Upper lobe of left lung (tissue), 4 donors: ENCODE data around the gene VN1R5.

Source experiments
- POLR2A ChIP-seq, 4 donors: fragments of 450-650 bp; IDR thresholded peaks; one replicate each; pipeline ENCODE4 v1.5.1; 2016 to 2017; ENCODE audit warnings: antibody characterized with exemption in 4 of 4, mild to moderate bottlenecking in 2 of 4
- POLR2AphosphoS5 ChIP-seq, 2 donors: sonication (generic); formaldehyde crosslinking; IDR thresholded peaks; one replicate each; pipeline ENCODE4 v1.5.1; 2017; ENCODE audit warnings: antibody characterized with exemption in 2 of 2
- TF ChIP-seq, protein P1 (sequence below), 6 experiments: fragments of 450-650 bp in 4 of 6; fragments of 200-600 bp in 2 of 6; sonication (generic) in 2 of 6; IDR thresholded peaks; one replicate each; pipeline ENCODE4 v1.5.1; 2016 to 2019; ENCODE audit warnings: antibody characterized with exemption in 6 of 6

DNA sequence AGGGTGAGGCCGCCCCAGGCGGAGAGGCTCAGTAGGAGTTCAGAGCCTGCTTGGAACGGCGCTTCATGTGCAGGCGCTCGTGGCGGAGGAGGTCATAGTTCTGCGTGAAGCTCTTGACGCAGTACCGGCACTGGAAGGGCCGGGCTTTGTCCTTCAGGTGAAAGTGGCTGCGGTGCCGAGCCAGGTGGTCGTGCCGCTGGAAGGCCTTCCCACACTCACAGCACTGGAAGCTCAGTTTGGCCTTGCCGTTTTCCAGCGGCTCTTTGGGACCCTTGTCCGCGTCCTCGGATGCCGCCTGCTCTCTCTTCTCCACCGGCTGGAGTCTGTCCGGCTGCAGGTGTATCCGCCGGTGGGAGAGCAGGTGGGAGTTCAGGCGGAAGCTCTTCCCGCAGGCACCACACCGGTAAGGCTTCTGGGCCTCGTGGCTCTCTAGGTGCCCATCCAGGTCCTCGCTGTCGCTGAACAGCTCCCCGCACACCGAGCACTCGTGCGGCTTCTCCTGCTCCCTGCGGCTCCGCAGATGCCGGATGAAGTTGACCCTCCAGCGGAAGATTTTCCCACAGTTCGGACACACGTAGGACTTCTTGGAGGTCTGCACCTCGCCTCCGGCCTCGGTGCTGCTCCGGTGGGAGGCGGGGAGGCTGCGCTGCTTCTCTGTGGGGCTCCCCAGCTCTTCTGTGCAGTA, 44.8 kb downstream of the VN1R5 start:
- TF ChIP-seq, protein P1, sequence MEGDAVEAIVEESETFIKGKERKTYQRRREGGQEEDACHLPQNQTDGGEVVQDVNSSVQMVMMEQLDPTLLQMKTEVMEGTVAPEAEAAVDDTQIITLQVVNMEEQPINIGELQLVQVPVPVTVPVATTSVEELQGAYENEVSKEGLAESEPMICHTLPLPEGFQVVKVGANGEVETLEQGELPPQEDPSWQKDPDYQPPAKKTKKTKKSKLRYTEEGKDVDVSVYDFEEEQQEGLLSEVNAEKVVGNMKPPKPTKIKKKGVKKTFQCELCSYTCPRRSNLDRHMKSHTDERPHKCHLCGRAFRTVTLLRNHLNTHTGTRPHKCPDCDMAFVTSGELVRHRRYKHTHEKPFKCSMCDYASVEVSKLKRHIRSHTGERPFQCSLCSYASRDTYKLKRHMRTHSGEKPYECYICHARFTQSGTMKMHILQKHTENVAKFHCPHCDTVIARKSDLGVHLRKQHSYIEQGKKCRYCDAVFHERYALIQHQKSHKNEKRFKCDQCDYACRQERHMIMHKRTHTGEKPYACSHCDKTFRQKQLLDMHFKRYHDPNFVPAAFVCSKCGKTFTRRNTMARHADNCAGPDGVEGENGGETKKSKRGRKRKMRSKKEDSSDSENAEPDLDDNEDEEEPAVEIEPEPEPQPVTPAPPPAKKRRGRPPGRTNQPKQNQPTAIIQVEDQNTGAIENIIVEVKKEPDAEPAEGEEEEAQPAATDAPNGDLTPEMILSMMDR (IDR thresholded peaks at IDR 0.05), result no peak
- TF ChIP-seq POLR2AphosphoS5 (IDR thresholded peaks at IDR 0.05) (no peak), POLR2A (IDR thresholded peaks at IDR 0.05) (no peak)
